ENCODE data around the gene CTDSP2.

Gene CTDSP2

DNA sequence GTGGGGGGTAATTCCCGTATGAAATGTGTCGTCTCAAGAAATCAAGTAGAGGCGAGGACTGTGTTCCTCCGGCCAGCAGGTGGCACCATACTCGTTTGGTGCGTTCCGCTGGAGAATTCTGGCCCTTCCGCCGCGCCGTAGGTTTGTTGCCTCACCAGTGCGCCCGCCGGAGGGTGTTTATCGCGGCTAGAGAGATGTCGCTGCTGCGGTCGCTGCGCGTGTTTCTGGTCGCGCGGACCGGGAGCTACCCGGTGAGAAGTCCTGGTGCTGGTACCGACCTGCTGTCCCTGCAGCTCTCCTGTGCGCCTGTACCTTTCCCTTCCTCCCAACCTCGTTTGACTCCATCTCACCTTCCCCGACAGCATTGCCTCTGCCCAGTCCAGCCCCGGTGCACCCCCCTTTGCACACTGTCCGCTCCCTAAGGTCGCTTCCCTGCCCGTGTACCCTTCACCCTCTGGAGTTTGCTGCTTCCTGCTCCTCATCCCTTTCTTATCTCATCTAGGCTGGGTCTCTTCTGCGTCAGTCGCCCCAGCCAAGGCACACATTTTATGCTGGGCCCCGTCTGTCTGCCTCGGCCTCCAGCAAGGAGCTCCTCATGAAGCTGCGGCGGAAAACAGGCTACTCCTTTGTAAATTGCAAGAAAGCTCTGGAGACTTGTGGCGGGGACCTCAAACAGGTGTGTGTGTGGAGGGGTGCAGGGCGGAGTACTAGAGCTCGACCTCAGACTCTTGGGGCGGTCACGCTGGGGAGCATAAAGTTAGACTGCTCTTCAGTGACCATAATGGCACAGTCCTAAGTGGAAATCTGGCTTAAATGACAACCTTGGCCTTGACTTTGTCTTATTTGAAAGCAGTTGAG, 63.7 kb downstream of the CTDSP2 start, which contains the start of gene TSFM:
Gene TSFM (plus strand): TSS at position 180 of the 858 bp plus-strand sequence. CDS start 15 bp downstream, at position 195.
- TF ChIP-seq, protein P1, sequence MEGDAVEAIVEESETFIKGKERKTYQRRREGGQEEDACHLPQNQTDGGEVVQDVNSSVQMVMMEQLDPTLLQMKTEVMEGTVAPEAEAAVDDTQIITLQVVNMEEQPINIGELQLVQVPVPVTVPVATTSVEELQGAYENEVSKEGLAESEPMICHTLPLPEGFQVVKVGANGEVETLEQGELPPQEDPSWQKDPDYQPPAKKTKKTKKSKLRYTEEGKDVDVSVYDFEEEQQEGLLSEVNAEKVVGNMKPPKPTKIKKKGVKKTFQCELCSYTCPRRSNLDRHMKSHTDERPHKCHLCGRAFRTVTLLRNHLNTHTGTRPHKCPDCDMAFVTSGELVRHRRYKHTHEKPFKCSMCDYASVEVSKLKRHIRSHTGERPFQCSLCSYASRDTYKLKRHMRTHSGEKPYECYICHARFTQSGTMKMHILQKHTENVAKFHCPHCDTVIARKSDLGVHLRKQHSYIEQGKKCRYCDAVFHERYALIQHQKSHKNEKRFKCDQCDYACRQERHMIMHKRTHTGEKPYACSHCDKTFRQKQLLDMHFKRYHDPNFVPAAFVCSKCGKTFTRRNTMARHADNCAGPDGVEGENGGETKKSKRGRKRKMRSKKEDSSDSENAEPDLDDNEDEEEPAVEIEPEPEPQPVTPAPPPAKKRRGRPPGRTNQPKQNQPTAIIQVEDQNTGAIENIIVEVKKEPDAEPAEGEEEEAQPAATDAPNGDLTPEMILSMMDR (IDR thresholded peaks at IDR 0.05; ENCODE audit: low read depth, low read length, missing control alignments) = peak; percentile 88
- in situ Hi-C loops (cut with HindIII; ENCODE audit: low sequenced_read_pairs) = no loop called here
- H3K4me3 ChIP-seq (ENCODE audit: low read depth, low read length) = peak within 1 kb of the TSS; percentile 67
- peak; percentile 88 for DNase-seq (ENCODE audit: low read depth)

DNA sequence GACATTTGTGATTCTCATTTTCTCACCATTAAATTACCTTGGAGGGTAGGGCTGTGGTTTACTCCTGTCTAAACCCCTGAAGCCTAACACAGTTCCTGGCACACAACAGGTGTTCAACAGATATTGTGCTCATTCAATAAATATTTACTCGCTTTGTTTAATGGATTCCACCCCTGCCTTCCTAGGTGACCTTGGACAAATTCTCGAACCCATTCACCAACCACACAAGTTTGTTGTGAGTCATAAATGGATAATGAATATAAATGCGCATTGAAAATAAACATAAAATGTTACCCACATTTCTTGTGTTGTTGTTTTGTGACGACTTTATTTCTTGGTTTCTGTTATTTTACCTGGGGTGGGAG, 64.3 kb downstream of the CTDSP2 start:
- TF ChIP-seq, protein P1 (IDR thresholded peaks at IDR 0.05; ENCODE audit: low read depth, low read length, missing control alignments) = no peak
- H3K4me3 ChIP-seq (ENCODE audit: low read depth, low read length) = peak overlapping the region; percentile 67
- in situ Hi-C loops (cut with HindIII; ENCODE audit: low sequenced_read_pairs) = no loop called here
- DNase-seq (ENCODE audit: low read depth) = no peak

DNA sequence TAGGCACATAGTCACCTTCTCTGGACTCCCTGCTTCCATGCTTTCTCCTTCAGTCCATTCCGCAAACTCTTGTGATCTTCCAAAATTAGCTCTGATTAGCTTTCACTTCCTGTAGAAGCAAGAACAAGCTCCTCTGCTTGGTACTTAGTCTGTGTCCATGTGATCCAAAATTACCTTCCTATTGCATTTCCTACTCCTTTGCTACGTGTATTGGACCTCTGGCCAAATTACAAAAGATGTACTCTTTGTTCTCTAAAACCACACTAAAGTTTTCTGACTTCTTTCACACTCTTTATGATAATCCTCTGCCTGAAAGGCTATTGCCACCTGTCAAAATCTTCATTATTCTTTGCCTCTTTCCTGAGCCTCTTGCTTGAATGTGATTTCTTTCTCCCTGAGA, 64.7 kb downstream of the CTDSP2 start:
- no peak overlapping the region for H3K4me3 ChIP-seq (ENCODE audit: low read depth, low read length)
- TF ChIP-seq, protein P1 (IDR thresholded peaks at IDR 0.05; ENCODE audit: low read depth, low read length, missing control alignments) = no peak
- DNase-seq (ENCODE audit: low read depth) = no peak
- in situ Hi-C loops (cut with HindIII; ENCODE audit: low sequenced_read_pairs) = no loop called here

DNA sequence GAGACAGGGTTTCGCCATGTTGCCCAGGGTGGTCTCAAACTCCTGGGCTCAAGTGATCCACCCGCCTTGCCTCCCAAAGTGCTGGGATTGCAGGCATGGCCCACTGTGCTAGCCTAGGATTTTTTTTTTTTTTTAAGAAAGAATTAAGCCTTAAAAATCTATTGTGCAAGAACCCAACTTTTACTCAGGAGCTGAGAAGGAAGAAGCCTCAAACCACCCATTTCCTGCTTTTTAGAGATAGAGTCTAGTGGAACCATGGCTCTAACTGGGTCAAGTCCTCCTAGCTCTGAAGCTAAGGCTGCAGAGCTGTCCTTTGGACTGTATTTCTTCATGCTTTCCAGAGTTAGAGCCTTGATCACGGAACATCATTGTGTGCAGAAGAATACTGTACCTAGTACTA, 65.3 kb downstream of the CTDSP2 start:
- no peak overlapping the region for H3K4me3 ChIP-seq (ENCODE audit: low read depth, low read length)
- no peak for DNase-seq (ENCODE audit: low read depth)
- TF ChIP-seq, protein P1 (IDR thresholded peaks at IDR 0.05; ENCODE audit: low read depth, low read length, missing control alignments) = no peak
- in situ Hi-C loops (cut with HindIII; ENCODE audit: low sequenced_read_pairs) = no loop called here

DNA sequence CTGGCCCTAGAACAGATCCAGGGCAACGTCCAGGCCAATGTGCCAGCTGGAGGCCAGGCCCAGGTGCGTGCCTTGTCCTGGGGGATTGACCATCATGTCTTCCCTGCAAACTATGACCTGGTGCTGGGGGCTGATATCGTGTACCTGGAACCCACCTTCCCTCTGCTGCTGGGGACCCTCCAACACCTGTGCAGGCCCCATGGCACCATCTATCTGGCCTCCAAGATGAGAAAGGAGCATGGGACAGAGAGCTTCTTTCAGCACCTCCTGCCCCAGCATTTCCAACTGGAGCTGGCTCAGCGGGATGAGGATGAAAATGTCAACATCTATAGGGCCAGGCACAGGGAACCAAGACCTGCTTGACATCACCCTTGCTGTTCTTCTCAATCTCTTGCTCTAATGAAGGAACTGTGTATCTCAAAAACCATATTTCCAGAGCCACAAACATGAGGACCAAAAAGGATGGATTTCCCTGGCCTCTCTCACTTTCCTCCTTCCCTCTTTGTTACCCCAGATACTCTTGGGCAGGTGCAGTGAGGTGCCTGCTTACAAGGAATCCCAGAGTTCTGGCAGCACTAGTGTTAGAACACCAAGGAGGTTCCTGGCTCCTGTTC, 66.1 kb downstream of the CTDSP2 start:
- no peak overlapping the region for H3K4me3 ChIP-seq (ENCODE audit: low read depth, low read length)
- DNase-seq (ENCODE audit: low read depth) = no peak
- in situ Hi-C loops (cut with HindIII; ENCODE audit: low sequenced_read_pairs) = no loop called here
- TF ChIP-seq, protein P1 (IDR thresholded peaks at IDR 0.05; ENCODE audit: low read depth, low read length, missing control alignments) = no peak

DNA sequence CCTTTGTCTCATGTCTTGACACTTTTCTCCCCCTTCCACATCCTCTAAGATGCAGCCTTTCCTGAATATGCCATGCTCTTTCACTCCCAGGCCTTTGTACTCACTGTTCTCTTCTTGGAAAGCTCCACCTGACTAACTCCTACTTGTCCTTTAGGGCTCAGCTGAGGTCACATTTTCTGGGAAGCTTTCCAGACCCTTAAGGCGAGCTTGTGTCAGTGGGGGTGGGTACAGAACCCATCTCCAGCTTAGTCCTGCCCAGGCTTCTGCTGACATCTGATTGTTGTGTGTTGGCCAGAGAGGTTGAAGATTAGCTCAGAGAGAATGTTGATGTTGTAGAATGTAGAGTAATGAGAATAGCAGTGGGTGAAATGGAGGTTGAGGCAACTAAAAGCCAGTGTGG, 66.8 kb downstream of the CTDSP2 start:
- DNase-seq (ENCODE audit: low read depth) = no peak
- in situ Hi-C loops (cut with HindIII; ENCODE audit: low sequenced_read_pairs) = no loop called here
- TF ChIP-seq, protein P1 (IDR thresholded peaks at IDR 0.05; ENCODE audit: low read depth, low read length, missing control alignments) = no peak
- H3K4me3 ChIP-seq (ENCODE audit: low read depth, low read length) = no peak overlapping the region

Data from astrocyte of the cerebellum (primary cell).